GM18505 (cell line): ENCODE data around the gene C2CD4C.
"Not testable (repeated sequence)": the region's sequence is repeated elsewhere in the genome, so short reads cannot be mapped to it uniquely, and the experiment has no call there.

Experiments used
- ATAC-seq: cut with Tn5 transposase; IDR thresholded peaks from one replicate; pipeline ENCODE4 v1.9.1; 2021; ENCODE audit not compliant: unreplicated experiment
- POLR2A ChIP-seq: IDR thresholded peaks from 4 replicates; pipeline ENCODE4 v1.6.1; 2011; ENCODE audit warnings: borderline replicate concordance; ENCODE audit not compliant: insufficient read depth, insufficient read length; ENCODE audit errors: extremely low read depth

The C2CD4C gene

DNA sequence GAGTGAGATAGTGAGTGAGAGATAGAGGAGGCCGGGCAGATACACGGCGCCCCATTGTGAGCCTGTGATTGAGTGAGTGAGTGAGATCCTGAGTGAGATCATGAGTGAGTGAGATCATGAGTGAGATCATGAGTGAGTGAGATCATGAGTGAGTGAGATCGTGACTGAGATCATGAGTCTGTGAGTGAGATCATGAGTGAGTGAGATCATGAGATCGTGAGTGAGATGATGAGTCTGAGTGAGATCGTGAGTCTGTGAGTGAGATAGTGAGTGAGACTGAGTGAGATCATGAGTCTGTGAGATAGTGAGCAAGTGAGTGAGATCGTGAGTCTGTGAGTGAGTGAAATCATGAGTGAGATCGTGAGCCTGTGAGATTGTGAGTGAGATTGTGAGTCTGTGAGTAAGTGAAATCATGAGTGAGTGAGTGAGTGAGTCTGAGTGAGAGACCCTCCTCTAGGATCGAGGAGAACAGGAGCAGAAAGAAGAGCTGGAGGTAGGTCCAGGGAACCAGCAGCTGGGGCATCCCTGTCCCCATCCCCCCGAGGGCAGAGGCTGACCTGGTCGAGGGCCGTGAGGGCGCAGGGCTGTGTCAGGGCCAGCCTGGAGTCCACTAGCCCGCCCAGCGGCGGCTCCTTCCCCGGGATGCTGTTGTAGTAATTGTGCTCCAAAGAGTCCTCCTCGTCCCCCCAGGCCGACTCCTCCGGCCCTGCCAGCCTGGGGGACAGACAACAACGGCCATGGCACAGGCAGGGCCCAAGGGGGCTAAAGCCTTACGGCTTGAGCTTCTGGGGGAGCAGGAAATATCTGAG lies 25.4 kb upstream of the C2CD4C start:
- no peak for ATAC-seq
- TF ChIP-seq POLR2A: no peak

DNA sequence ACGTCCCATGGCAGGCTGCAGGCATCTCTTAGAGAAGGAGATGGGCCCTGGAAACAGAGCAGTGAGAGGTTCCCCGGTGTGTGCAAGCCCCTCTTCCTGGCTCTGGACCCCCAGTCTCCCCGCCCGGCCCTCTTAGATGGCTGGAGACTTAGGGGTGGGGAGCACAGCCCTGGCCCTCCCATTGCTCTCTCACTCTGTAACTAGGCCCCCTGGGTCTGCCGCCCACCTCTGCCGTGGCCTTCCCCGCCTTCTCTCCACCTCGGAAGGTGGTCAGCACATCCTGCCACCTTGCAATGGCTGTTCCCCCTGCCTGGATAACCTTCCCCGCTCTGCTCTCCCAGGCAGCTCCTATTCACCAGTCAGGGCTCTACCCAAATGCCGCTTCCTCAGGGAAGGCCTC lies 21.8 kb upstream of the C2CD4C start:
- TF ChIP-seq POLR2A: no peak
- ATAC-seq: no peak

DNA sequence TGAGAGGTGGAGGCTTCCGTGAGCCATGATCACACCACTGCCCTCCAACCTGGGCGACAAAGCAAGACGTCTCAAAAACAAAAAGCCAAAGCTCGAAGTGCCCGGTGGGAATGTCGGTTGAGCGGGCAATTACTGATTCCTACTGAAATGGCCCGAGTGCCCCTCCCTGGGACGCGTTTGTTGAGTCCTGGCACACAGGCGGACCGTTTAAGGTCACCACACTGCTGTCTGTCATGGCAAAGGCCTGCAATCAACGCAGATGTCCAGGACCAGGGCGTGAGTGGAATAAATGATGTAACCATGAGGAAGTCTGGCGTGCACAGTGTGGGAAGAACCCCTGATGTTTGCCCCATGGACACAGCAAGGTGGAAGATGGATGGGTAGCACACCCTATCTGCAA lies 19.2 kb upstream of the C2CD4C start:
- no peak for ATAC-seq
- no peak for TF ChIP-seq POLR2A

DNA sequence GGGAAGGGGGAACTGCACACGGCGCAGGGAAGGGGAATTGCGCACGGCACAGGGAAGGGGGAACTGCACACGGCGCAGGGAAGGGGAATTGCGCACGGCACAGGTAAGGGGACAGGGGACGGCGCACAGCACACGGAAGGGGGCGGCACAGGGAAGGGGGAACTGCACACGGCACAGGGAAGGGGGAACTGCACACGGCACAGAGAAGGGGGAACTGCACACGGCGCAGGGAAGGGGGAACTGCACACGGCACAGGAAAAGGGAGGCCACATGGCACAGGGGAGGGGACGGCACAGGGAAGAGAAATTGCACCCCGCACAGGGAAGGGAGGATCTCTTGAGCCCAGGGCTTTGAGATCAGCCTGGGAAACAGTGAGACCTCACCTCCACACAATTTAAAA lies 18.7 kb upstream of the C2CD4C start:
- not testable (repeated sequence) for ATAC-seq

DNA sequence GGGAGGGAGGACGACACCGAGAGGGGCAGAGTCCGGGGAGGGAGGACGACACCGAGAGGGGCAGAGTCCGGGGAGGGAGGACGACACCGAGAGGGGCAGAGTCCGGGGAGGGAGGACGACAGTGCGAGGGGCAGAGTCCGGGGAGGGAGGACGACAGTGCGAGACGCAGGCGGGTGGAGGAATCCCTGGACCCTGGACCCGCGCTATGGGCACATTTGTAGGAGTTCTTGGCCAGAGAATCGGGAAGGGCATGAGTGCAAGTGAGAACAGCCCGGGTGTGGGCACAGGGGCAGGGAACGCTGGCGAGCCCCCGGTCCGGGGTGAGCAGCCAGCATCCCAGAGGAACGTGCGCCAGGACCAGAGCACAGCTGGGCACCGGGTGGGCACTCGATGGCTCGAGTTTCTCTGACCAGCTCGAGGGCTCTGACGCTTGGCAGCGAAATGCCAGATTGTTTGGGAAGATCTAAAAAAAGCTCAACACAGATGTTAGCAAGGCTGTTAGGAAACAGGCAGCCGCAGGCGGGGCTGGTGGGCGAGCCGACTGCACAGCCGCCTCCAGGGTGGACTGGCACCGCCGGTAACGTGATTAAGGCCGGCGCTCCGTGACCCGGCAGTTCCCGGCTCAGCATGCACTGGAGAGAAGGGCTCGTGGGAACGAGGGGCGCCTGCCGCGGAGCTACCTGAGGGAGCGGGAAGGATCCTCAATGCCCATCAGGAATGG lies 17.9 kb upstream of the C2CD4C start:
- no peak for ATAC-seq
- no peak for TF ChIP-seq POLR2A

DNA sequence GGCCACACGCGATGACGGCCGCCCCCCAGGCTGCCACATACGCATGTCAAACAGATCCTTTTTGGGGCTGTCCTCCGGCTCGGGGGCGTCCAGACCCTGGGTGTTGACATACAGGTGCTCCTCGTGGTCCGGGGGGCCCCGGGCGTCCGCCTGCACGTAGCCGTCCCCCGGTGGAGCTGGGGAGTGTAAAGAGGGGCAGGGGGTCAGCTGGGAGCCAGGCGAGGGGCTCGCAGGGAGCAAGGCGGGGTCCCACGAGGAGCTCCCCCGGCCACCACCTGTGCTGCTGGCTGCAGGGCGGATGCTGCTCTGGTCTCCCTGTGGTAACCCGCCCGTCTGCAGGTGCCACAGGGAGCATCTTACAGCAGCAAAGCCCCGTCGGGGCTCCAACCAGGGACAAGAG lies 16.1 kb upstream of the C2CD4C start:
- TF ChIP-seq POLR2A: no peak
- no peak for ATAC-seq

DNA sequence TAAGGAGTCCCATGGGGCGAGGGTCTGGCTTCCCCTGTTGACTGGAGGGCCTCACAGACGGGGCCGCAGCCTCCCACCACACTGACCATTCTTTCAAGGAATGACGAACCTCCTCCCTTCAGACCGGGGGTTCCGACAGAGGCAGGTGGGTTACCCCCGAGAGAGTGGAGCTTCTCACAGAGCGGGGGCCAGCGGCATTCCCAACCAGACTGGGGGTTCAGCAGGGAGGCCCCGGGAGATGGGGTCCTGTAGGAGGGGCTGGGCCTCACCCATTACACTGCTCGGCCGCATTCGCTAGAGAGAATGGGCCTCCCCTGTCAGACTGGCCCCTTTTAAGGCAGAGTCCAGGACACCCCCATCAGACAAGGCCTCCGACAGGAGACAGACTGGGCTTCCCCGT lies 15.6 kb upstream of the C2CD4C start:
- no peak for TF ChIP-seq POLR2A
- no peak for ATAC-seq

DNA sequence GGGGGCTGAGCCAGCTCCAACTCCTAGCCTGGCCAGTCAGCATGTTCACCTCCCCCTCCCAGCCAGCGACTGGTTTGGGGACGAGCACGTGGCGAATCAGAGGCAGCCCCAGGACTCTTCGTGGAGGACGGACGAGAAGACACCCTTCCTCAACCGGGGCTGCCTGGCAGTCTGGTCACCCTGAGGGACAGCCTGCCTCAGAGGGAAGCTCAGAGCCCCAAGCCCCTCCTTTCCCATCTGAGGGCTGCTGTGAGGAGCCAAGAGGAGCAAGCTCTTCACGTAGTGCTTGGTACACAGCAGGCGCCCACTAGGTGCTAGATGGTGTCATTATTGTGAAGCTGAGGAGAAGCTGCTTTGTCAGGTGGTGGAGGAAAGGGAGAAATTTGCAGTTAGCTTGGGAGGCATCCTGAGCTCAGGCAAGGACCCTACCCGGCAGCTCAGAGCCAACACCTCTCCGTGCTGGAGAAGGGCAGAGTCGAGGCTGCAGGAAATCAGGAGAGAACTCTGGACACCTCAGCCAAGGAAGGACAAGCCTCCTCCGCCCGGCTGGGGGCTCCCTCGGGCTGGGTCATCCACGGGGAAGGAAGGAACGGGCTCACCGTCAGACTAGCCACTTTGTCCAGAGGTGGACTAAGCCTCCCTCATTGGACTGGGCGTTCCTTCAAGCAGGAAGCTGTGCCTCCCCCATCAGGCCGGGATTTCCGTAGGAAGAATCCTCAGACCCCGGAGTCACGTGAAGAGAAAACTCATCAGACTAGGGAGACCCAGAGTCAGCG lies 14.9 kb upstream of the C2CD4C start:
- no peak for ATAC-seq
- TF ChIP-seq POLR2A: no peak

DNA sequence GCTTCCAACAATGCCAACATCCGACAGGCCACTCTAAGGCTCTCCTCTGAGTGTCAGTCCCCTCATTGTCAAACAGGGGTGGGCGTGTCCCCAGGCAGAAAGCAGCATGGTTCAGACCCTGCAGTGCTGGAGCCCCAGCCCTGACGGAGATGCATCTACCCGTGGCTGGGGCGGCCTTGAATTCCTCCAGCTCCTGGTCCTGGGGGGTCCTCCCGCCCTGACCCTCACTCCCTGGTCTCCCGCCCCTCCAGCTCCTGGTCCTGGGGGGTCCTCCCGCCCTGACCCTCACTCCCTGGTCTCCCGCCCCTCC lies 13.9 kb upstream of the C2CD4C start:
- not testable (repeated sequence) for ATAC-seq

DNA sequence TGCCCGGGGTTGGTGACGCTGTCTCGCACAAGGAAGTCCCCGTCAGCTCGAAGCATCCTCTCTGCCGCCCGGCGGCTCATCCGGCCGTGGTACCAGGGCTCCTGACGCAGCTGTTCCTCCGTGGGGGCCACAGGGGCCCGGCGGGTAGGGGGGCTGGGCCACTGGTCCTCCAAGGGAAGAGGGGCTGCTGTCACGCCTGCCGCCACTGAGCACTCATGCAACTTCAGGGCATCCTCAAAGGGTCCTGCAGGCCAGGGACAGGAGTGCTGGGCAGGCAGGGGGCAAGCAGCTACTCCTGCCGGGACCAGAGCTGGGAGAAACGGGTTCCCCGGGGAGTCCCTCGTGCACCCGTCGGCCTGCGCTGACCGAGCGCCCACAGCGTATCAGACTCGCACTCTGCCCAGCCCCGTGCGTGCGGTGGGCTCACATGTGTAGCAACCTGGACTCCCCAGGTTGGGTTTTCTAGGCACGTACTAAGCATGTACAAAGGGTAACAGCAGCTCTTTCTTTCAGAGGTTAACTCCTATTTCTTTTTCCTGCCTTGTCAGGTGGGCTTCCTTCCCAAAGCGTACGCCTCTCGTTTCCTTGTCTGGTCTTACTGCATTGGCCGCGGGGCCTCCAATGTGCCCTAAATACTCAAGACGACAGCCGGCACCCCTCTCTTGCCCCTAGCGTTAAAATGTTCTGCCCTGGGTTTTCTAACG lies 13.4 kb upstream of the C2CD4C start:
- ATAC-seq: no peak
- TF ChIP-seq POLR2A: no peak

DNA sequence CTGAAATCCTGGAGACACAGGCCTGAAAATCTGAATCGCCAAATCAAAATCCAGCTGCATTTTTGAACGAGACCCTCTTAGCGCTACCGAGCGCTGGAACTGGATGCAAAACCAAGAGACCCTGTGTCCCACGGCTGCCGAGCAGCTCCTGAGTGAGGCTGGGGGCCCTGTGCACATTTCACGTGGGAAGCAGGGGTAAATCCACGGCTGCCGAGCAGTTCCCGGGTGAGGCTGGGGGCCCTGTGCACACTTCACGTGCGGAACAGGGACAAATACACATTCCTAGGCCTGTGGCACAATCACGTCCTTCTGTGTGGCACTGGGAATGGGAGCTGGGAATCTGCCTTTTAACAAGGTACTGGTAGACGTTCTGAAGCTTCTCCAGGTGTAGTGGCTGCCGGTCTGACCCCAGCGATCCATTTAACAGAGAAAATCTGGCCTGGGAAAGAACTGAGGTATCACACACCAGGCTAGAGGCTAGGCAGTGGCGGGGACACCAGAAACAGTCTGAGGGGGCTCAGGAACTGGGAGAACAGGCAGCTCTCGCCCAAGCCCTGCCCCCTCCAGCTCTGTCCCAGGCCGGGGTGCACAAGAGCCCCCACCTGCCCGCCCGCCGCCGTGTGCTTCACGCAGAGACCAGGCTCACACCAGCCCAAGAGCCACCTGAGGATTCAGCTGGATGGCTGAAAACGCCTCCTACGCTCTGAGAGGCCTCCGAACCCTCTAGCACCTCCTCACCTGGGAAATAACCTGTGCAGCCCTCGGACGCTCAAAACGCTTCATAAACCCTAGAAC lies 11.0 kb upstream of the C2CD4C start:
- no peak for TF ChIP-seq POLR2A
- ATAC-seq: no peak

DNA sequence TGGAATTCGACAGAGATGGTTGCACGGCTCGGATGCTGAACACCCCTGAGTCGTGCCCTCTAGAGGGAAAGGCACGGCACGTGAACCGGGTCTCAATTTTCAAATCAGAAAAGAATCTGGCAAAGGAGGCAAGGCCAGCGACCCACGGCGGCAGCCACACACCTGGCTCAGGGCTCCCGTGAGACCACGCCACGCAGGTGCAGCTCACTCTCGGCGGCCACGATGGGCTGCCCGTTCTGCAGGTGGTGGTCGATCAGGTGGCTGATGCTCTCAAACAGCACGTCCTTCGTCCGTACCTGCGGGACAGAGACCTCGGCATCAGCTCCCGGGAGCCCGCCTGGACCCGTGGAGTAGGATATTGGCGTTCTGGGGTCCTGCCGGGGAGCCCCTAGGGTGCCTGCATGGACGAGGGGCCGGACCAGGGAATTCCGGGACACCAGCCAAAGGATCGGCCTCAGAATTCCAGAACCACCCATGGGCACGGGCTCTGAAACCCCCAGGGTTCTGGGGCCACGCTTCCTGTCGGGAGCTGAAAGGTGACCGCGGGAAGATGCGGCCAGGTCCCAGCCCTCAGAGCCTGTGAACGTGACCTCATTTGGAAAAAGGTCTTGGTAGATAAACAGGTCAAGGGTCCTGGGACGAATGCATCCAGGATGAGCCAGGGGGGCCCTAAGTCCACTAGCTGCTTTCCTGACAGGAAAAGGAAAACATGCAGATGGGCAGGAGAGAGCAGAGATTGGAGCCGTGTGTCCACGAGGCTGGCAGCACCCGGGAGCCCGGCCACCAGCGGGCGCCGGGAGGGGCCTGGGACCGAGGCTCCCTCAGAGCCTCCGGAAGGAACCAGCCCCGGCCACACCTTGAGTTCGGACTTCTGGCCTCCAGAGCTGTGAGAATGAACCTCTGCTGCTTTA lies 10.1 kb upstream of the C2CD4C start:
- TF ChIP-seq POLR2A: no peak
- no peak for ATAC-seq

DNA sequence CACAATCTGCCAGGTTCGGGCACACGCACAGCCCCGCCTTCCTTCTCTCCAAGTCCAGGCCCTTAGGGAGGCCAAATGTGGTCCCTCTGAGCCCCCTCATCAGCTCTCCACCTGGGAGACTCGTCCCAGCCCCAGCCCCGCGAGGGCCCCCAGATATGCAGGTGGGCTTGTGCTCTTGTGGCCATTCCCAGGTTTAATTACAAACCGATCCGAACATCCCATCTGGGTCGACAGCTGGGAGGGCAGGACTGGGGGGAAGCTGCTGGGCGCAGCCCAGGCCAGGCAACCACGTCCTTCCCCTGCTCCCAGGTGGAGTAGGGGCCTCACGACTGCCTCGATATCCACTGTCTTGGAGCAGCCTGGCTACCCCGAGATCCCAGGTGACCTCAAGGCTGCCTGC lies 7.5 kb upstream of the C2CD4C start:
- no peak for TF ChIP-seq POLR2A
- ATAC-seq: no peak
